Hippocampal formation (tissue), 2 donors: ENCODE measurements around the gene CDX2.
"Not testable (repeated sequence)": the region's sequence is repeated elsewhere in the genome, so short reads cannot be mapped to it uniquely, and the experiment has no call there.

Source experiments
- DNase-seq, 2 donors: peaks; one replicate each; lab custom pipeline; 2025; lab: John Stamatoyannopoulos, UW

CDX2 gene, protein sequence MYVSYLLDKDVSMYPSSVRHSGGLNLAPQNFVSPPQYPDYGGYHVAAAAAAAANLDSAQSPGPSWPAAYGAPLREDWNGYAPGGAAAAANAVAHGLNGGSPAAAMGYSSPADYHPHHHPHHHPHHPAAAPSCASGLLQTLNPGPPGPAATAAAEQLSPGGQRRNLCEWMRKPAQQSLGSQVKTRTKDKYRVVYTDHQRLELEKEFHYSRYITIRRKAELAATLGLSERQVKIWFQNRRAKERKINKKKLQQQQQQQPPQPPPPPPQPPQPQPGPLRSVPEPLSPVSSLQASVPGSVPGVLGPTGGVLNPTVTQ

DNA sequence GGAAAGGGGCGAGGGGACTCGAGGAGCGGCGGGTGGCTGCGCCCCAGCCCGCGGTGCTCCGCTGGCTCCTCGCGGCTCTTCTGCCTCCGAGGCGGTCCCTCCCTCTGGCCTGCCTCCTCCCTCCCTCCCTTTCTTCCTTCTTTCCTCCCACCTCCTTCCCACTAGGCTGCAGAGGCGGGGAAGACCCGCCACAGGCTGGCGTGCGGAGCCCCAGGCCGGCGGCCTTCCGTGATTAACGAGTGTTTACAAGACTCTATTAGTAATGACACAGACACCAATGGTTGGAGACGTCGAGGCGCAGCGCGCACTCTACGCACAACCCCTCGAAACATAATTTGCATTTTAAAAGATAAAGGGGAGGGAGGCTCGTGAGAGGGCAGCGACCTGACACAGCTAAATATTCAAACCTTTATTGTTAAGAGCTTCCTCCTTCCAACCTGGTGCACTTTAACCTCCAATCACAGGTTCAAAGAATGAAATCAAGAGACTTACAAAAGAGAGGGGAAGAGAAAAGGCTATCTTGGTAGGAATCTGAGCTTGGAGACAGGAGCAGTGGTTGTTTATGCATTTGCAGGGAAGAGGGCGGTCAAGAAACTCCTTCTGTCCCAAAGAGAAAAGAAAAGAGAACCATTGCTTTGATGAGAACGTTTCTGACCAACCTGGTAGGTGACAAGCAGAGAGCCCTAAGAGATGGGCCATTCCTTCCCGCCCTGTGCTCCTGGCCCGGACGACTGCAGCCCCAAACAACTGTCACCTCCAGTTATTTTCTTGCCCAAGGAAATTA, at the start of gene CDX2:
CDX2 (minus strand) TSS at position 234 of the 784 bp plus-strand sequence. CDS start 309 bp downstream, outside the sequence.
- DNase-seq = no peak

DNA sequence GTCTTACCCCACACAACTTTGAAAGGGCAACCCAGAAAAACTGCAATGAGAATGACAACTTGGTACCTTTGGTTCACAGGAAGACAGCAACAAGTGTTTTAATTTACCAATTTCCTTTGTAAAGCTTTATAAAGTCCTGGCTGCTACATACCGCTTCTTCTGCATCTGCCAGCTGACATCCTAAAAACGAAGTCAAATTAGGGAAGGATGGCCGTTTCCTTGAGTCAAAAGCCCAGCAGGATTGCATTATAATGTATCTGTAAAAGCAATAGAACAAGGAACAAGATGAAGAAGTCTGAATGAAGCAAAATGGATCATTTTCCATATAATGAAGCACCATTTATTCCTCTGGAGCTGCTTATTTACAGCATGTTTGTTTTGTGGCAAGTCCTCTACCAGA, 45.2 kb upstream of the CDX2 start:
- DNase-seq = no peak

DNA sequence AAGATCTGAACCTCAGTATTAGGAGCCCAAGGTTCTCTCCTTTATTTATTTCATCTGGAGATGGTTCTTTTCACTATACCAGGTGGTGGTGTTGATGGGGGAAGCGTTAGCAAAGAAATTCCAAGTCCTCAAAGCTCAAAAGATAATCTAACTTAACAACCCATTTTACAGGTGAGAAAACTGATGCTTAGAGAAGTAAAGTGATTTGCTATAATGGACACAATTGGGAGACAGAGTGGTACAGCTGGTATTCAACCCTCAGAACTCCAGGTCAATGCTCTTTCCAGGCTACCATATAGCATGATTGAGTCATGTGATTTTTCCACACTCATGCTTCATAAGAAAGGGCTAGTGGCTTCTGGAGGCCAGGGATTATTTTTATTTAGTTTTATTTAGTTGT, 44.4 kb upstream of the CDX2 start:
- no peak for DNase-seq

DNA sequence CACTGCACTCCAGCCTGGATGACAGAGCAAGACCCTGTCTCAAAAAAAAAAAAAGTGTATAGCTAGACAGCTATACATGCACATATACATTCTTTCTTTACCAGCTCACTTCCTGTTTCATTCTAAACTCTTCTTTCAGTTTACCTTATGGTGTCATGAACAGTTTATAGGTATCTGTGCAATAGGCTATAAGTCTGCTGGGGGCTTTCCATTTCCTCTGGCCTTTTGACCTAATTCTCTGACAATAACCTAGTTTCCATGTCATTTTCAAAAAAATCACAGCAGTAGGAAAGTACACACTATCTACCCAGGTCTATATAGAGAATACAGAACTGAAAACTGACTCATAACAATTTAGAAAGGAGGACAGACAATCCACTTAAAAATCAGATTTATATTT, 43.8 kb upstream of the CDX2 start:
- no peak for DNase-seq

DNA sequence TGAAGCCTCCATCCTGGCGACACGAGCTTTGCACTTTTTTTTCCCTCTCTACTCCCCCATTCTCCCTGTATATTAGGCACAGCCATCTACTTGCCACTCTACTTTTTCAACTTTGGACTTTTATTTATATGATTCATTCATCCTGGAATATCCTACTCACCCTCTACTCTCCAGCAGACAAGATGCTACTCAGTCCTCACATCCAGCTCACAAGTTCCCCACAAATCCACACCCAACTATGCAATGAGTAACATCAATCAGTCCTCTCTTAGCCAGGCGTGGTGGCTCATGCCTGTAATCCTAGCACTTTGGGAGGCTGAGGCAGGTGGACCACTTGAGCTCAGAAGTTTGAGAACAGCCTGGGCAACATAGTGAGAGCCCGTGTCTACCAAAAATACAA, 43.3 kb upstream of the CDX2 start:
- no peak for DNase-seq

DNA sequence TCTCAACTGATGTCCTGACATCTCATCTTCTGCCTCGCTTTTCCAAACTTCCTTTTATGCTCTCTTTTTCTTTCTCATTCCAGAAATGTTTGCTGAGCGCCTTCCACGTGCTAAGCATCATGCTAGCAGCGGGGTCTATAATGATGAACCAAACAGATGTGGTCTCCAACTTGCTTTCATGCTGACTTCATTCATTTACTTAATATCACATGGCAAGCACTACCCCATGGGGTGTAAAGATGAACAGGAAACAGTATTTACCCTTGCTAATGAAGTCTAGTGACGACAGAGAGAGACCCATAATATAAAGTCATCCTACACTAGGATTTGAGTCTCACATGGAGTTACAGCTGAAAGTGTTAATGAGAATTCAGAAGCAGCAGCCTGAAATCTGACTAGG, 40.9 kb upstream of the CDX2 start:
- DNase-seq = no peak

DNA sequence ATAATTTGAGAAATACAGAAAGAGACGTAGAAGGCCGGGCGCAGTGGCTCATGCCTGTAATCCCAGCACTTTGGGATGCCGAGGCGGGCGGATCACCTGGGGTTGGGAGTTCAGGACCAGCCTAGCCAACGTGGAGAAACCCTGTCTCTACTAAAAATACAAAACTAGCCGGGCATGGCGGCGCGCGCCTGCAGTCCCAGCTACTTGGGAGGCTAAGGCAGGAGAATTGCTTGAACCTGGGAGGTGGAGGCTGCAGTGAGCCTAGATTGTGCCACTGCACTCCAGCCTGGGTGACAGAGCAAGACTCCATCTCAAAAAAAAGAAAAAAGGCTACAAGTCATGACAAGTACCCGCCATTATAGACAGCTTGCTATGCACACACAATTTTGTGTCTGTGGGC, 35.9 kb upstream of the CDX2 start:
- not testable (repeated sequence) for DNase-seq

DNA sequence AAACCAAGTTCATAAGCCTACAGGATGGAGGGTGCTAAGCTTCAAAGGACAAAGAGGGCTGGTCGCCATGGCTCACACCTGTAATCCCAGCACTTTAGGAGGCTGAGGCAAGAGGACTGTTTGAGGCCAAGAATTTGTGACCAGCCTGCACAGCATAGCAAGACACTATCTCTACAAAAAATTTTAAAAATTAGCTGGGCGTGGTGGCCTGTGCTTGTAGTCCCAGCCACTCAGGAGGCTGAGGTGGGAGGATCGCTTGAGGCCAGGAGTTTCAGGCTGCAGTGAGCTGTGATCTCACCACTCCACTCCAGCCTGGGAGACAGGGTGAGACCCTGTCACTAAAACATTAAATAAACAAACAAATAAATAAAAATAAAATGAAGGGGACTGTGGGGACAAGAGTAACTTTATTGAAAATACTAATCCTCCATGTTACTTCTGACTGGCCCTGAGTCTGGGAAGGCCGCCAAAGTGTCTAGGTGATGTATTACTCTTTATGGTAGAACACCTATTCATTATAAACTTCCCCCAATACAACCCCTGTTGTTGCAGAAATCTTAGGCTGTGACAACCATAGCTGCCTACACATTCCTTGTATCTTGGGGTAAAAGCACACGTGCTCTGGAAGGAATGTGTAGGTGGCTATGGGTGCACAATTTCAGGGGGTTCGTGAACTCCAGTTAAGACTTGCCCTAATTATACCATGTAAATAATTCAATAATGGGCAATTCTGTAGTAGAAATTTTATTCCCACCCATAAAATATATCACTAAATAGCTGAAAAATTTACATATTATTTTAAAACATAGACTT, 34.0 kb upstream of the CDX2 start:
- no peak for DNase-seq

DNA sequence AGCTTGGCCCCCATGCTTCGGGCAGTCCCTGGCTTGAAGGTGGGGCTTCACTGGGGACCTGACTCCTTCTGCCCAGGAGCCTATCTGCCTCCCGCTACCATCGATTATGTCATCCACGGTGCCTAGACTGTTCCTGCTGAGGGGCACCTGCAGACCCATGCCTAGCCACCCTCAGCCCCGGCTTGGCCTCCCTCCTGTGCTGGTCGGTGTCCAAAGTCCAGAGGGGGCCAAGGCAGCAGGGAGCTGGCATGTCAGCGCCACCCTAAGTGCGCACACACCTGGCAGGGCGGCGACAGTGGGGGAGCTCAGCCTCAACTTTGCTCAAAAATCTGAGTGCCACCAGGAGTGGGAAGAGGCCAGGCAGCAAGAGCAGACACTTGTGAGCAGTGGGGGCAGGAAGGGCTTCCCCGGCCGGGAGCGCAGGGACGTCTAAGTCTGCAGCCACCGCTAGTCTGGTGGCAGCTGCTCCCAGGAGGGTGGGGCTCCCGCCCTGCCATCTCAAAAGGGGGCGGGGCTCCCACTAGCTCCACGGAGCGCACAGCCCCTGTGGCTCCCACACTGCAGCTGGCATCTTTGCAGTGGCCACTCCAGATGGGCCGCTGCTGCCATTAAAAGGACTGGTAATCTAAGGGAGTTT, 32.8 kb upstream of the CDX2 start:
- no peak for DNase-seq

DNA sequence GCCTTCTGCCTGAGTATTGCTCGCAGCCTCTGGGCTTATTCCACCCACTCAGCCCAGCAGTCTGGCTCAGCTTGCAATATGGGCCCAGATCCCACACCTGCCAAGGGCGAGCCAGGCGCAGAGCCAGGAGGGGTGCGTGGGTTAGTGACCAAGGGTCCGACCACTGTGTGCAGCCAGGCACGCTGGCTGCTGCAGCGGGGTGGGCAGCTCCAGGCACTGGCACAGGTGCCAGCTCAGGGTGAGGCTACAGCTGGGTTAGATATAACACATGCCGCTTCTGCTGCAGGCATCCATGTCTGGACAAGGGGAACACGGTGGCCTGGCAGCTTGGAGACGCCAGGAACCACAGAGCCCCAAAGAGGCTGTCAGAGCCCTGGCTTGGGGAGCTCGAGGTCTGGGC, 31.9 kb upstream of the CDX2 start:
- DNase-seq = no peak

DNA sequence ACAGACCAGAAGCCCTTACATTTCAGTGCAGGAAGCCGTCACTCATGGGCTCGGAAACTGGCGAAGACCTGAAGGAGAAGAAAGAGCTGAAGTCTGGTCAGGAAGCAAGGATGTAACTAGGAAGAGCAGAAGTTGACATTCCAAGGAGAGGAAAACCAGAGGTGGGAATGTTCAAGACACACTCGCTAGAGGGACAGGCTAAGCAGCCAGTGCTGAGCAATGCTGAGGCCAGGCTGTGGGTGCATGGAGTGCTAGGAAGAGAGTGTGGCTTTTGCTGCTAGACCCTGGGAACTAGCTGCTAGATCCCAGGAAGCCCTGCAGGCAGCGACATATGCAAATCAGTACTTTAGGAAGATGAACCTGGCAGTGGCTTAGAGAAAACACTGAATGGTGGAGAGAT, 31.5 kb upstream of the CDX2 start:
- DNase-seq = no peak

DNA sequence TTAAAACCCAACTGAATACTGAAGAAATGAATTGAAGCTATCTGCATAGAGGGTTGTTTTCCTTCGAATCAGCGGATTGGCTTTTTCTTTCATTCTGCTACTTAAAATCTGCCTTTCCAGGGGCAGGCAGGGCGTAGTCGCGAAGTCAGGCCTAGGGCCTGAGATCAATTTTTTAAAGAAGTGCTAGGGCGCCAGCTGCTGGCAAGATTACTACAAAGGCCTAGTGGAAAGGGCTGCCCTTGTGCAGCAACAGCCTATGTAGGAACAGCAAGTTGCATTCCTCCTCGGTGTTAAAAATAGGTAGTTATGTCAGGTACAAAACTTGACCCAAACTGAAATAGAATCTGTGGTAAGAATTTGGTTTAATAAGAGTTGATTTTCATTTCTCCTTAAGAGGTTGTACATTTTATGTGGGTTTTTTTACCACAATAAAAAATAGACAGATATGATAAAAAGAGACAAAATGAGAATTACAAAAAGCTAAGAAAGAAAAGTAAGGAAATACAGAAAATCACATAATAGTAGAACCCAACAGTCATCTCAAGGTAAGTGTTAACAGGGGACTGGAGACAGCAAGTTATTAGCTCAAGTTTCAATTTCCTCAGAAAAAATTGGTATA, 28.9 kb upstream of the CDX2 start:
- DNase-seq = no peak

DNA sequence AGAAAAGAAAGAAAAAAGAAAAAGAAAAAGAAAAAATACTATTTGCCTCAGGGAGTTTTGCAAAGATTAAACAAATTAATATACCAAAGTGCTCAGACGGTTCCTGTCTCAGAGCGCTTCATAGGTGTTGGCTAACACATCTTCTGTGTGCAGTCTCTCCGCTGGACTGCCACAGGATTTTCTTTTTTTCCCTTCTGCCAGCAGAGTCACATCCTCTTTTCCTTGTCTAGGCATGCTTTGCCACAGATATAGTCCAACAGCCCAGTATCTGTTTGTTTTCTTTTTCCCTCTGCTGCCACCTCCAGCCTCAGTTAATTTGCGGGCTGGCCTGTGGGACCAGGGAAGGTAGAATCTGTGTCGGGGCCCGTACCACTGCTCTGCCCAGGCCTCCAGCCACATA, 22.8 kb upstream of the CDX2 start:
- DNase-seq = no peak

DNA sequence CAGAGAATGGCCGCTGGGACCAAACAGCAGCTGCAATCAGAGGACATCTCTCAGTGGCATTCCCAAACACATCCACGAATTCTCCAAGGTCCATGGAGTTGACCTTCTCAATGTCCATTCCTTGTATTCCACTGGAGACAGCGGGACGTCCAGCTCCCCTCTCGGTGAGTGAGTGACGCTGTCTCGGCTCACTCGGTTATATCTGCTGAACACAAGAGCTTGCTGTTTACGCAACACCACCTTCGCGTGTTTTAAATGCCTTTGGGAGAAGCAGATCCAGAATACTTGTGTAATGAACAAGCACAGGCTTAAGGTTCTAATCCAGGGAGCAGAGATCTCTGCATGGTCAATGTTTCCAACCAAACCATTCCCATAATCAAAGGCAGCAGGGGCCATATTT, 19.4 kb upstream of the CDX2 start, which contains the start of gene URAD:
URAD (minus strand) TSS at position 174 of the 400 bp plus-strand sequence; CDS start at position 118, 56 bp downstream.
- no peak for DNase-seq

DNA sequence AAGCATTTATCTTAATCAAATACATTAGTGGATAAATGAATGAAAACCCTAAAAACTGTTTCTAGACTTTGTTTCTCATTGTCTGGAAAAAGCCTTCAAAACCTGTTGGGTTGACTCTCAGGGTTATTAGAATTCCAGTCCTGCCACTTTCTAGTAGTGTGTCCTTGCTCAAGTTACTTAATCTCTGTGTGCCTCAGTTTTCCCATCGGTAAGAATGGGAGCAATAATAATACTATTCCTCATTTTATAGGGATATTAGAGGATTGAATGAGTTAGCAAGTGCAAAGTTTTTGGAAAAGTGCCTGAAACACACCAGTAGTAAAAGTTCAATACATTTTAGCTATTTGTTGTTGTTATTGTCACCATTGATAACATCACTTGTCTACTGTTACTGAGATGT, 16.5 kb upstream of the CDX2 start:
- no peak for DNase-seq

DNA sequence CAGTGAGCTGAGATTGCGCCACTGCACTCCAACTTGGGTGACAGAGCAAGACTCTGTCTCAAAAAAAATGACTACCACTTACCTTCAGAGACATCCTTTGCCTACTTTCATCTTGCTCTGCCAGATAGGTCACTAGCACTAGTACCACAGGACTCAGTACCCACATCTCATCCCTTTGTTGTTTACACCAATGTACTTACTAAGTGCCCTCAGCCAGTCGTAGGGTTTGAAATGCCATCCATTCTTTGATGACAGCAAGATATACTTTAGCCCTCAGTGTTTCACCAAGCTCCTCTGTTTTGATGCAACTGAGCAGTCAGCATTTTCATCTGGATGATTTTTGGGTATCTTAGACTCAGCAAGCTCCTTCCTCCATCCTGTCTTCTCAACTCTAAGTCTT, 13.2 kb upstream of the CDX2 start:
- DNase-seq = no peak

DNA sequence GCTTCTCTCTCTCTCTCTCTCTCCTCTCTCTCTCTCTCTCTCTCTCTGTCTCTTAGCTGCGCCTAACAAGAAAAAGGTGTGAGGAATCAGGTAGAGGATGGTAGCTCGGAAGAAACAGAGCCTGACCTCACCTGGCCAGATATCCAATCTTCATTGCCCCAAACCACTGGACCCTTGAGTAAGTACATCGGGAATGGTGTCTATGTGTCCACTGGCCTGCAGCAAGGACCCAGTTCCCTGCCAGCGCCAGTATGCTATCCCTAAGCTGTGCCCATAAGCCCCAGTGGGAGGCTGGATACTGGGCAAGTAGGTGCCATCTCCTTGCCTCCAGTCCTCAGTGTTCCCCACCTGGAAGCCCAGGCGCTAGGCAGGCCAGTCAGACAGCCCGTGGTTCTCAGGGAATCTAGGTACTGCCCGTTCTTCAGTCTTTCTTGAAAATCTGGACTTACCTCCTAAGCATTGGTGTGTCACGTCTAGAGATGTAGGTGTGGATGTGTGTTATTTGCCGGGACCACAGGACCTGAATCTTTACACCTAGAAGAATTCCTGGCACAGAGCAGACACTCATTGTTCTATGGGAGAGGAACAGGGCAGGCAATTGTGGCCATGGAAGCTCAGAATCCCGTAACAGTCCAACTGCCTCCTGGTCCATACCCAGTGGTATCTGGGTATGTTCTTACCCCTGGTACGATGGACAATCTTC, 12.0 kb upstream of the CDX2 start:
- DNase-seq = no peak

DNA sequence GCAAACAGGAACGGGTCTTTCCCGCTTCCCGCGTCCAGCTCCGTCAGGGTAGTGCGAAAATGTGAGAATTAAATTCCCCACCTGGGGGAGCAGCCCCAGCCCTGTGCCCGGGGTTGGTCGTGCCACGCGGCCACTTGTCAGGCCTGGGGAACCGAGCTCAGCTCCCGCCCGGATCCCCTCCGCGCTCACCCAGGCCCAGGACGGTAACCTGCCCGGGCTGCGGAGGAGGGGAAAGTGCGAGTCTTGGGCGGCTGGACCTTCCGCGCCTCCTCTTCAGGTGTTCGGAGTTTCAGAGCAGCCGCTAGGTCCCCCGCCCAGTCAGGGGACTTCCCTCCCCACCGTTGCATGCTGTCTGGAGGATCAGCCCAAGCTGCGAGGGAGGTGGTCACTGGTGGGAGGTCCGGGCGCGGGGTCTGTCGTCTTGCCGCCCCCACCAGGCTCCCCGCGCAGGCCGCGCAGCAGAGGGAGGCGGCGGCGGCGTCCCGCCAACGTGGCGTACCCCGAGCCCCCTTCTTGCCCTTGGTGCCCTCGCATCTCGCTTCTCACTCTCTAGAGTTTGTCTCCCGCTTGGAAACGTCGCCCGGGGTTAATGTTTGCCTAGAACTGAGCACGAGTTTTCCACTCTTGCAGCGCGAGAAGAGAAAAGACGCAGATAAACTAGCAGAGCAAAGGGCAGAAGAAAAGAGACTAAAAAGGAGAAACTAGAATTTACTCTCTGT, 11.3 kb upstream of the CDX2 start:
- no peak for DNase-seq

DNA sequence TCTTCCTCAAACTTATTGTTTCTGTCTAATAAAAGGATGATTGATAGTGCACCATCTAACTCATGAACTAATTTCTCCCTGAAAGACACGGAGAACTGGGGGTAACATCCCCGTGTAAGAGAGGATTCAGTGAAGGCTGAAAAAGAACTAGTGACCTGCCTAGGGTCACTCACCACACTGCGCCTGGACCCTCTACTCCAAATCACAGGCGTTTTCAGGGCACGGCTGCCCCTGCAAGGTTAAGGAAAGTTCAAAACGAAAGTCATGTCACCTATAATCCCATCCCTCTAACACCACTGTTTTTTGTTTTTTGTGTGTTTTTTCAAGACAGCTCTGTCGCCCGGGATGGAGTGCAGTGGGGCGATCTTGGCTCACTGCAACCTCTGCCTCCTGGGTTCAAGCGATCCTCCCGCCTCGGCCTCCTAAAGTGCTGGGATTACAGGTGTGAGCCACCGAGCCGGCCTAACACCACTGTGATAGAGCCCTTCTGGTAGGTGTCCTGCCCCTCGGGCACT, 10.7 kb upstream of the CDX2 start:
- DNase-seq = no peak

DNA sequence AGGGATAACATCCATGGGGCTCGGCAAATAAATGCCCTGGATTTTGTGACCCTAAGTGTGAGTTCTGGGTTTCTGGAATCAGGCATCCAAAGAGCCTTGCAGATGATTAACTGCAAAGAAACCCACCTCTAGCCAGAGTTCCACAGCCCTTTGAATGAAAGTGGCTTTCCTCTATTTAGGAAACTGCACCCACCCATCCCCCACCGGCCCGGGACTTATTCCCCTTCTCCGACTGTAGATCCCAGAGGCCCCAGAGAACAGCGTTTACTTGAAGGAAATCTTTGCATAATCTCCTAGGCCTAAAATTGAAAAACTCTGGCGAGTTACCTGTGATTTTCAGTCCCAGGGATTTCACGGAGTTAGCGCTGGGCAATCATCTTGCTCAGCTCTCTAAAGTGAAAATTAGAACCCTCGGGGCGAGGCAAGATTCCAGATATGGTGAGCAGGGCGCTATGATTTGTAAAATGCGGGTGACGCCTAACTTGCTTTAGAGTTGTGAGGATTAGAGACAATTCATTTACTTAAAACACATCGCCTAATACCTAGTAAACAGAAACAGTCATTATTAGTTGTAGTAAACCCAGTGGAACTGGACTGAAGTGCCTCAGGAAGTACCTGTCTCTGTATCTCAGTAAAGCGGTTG, 10.0 kb upstream of the CDX2 start:
- DNase-seq = no peak
